Measurements from ENCODE around the gene LRRC17.

DNA sequence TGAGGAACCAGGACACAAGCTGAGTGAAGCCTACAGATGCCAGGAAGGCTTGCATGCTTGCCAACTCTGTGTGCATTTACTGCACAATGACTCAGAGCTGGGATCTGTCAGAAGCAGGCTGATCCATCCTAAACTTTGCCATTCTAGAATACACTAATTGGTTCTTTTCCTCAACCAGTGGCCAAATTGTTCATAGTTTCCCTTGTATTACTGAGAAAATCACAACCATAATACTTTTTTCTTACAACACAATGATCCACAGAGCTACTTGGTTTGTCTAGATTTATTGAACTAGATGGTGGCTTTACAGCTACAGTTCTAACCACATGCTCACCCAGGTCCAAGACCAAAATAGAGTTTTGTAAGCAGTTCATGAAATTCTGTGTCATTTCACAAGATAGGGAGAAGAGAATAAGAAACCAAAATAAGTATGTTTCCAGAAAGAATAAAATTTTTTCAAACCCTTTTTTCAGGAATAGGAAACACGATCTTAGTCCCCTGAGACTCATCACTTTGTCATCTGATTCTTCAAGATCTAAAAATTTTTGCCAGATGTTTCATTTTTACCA is 21.0 kb upstream of the LRRC17 start:
- TF ChIP-seq, protein P1, sequence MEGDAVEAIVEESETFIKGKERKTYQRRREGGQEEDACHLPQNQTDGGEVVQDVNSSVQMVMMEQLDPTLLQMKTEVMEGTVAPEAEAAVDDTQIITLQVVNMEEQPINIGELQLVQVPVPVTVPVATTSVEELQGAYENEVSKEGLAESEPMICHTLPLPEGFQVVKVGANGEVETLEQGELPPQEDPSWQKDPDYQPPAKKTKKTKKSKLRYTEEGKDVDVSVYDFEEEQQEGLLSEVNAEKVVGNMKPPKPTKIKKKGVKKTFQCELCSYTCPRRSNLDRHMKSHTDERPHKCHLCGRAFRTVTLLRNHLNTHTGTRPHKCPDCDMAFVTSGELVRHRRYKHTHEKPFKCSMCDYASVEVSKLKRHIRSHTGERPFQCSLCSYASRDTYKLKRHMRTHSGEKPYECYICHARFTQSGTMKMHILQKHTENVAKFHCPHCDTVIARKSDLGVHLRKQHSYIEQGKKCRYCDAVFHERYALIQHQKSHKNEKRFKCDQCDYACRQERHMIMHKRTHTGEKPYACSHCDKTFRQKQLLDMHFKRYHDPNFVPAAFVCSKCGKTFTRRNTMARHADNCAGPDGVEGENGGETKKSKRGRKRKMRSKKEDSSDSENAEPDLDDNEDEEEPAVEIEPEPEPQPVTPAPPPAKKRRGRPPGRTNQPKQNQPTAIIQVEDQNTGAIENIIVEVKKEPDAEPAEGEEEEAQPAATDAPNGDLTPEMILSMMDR (conservative IDR thresholded peaks at IDR 0.05) = no peak
- no peak for TF ChIP-seq ZFX (IDR thresholded peaks at IDR 0.05)
